GM19099 (cell line): ENCODE measurements around the gene DNALI1.

Experiments used
- POLR2A ChIP-seq: IDR thresholded peaks from 3 replicates; pipeline ENCODE4 v1.6.1; 2011; ENCODE audit warnings: low read depth; ENCODE audit not compliant: insufficient read length; ENCODE audit errors: extremely low read depth

The DNALI1 gene

DNA sequence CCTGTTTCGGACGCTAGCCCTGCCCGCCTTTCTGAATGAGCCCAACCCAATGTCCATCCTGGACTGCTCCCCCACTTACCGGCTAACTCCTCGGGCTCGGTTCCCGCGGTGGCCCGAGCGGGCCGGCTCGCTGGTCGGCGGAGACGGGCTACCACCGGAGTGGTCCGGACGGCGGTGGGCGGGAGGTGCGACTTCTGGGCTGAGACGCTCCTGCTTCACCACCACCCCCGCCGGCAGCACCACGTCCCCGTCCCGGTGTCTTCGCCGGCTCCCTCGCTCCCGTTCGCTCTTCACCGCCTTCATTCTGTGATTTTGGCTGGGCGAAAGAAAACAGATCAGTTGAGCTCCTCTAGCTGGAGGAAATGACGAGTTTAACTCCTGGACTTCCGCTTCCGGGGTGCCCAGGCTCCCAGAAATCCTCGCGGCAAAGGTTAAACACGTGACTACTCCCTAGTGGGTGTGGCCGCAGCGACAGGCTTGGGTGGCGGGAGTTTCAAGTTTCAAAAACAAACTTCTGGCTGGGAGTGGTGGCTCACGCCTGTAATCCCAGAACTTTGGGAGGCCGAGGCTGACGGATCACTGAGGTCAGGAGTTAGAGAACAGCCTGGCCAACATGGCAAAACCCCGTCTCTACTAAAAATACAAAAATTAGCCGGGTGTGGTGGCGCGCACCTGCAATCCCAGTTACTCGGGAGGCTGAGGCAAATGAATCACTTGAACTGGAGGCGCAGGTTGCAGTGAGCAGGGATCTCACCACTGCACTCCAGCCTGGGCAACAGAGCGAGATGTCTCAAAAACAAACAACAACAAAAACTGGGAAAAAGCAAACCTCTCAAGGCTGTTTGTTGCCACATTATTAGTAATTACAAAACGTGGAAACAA, 2.6 kb upstream of the DNALI1 start, which contains the start of gene SNIP1:
TSS of gene SNIP1 (minus strand) at position 367 of the 882 bp plus-strand sequence. CDS start at position 303, 64 bp downstream.
- TF ChIP-seq POLR2A: peak; percentile 83

DNA sequence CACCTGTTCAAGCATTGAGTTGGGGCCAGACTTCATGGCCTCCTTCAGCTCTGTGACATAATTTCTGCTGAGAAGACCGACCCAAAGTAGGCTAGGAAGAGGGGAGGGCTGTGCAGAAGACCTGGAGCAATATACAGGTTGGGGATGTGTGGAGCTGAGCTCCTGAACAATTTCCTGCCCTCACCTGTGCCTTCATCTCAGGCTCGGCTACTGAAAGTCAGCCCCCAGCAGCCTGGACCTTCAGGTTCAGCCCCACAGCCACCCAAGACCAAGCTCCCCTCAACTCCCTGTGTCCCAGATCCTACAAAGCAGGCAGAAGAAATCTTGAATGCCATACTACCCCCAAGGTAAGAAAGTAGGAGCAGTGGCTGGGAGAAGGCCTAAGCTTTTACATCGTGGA, 662 bp downstream of the DNALI1 start:
- no peak for TF ChIP-seq POLR2A

DNA sequence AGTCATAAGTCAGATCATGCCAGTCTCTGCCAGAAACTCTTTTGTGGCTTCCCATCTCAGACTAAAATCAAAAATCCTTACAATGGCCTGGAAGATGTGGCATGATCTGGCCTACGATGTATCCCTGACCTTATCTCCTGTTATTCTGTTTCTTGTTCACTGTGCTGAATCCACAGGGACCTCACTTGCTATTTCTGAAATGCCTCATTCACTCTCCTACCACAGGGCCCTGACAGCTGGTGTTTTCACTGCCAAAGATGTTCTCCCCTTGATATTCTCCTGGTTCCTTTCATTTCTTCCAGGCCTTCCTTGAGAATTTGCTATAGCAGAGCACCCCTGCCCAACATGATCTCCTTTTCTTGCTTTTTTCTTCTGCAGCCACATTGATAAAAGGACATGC, 1.7 kb downstream of the DNALI1 start:
- TF ChIP-seq POLR2A: no peak

DNA sequence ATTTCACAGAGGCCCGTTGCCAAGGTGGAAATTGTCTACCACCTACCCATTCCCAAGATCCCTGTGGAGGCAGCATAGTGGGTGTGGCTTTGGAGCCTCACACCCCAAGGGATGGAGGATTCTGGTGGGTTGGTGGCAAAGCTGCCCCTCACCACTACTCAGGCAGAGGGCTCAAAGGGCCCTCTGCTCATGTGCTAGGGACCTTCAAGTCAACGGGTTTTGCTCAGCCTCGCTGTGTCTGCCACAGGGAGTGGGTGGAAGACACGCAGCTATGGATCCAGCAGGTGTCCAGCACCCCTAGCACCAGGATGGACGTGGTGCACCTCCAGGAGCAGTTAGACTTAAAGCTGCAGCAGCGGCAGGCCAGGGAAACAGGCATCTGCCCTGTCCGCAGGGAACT, 2.3 kb downstream of the DNALI1 start:
- no peak for TF ChIP-seq POLR2A

DNA sequence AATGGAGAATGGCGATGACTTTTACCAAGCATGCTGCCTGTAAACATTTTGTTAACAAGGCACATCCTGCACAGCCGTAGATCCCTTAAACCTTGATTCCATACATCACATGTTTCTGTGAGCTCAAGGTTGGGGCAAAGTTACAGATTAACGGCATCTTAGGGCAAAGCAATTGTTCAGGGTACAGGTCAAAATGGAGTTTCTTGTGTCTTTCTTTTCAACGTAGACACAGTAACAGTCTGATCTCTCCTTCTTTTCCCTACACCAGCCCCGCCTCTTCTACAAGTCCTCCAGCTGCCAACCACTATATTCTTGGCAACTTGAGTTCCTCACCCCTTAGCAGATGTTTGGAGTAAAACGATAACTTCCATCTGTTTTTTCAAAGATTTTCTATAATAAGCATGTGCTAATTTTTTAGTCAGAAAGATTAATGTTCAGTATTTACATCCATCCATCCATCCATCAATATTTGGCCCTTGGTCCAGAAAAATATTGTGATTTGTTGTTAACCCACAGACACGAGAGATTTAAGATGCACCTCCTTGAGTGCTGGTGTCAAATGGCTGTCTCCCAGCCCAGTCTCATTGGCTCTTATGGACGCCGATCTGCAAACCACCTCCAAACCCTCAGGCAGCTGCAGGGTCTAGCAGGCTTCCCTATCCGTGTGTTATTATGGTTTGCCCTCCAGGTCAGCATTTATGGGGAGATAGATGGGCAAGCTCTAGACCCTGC, 3.8 kb downstream of the DNALI1 start:
- TF ChIP-seq POLR2A: no peak

DNA sequence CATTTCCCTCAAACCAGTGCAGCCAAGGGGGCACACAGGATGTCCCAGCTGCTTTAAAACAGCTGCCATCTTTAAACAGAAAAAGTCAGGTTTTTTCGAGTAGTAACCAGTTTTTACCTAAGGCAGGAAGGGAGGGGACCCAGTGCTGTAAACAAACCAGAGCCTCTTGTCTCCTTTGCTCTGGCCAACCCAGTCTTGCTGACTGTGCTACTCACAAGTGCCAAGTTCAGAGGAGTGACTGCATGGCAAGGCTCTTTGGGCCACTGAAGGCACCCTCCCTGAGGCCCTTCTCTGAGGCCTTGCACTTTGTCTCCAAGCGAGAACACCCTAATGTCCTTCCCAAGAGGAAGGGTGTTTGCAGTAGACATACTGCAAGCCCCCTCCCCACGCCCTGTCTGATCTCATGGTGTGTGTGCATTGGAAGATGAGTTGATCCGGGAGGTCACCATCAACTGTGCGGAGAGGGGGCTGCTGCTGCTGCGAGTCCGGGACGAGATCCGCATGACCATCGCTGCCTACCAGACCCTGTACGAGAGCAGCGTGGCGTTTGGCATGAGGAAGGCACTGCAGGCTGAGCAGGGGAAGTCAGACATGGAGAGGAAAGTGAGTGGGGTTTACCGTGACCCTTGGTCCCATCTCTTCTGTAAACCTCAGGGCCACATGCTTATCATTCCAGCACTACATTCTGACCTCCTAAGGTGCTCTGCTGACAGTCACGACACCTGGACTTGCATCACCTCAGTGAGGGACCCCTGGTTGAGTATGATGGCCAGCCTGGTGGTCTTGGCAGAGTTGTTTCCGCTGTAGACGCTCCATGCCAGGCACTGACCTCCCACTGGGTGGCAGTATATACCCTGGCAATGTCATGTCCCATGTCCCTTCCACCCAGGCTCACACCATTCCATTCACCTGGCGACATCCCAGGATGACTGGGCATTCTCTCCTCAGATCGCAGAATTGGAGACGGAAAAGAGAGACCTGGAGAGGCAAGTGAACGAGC, 4.7 kb downstream of the DNALI1 start:
- no peak for TF ChIP-seq POLR2A

DNA sequence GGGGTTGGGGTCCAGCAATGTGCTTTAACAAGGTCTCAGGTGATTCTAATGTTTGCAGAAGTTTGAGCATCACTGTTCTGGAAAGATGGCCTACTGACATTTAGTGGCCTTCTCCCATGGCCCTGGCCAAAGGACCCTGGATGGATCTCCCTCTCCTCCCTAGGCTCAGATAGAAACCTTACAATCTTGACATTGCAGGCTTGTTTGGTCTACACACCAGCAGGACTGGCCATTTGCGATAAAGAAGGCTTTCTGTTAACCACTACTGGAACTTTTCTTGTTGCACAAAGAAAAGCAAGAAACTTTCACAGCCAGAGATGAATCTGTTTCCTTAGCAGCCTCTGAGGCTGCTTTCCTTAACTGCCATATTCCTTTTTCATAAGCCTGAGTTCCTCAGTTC, 6.2 kb downstream of the DNALI1 start:
- TF ChIP-seq POLR2A: no peak

DNA sequence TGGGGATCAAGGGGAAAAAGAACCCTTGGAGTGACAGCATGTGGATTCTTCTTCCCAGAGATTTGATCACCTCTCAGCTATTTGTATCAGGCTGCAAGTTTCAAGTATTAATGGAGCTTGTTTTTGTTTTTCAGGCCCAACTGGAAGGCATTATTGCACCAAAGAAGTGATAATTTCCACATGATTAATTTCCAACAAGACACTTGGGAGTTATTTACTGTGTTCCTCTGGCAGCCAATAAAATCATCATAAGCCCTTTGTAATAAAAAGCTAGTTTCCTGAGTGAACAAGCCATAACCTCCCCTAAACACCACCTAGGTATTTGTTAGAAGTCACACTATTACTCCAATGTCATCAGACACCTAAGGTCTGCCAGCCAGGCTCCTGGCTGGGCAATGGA, 8.2 kb downstream of the DNALI1 start:
- TF ChIP-seq POLR2A: no peak

DNA sequence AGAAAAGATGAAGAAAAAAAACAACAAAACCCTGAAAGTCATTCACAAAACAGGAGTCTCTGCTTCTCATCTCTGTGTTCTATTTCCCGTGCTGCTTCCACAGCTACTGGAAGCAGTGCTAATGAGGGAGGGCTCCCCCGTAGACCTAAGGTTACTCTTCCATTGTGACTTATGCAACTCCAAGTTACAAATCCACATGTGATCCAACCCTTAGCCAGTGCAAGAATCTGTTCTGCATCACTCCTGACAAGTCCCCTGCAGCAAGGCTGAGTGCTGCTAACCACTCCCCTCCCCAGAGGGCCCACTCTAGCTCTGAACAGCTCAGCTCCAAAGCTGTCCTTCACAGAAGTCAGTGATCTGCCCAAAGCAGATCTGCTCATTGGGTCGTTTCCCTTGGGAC, 10.3 kb downstream of the DNALI1 start:
- no peak for TF ChIP-seq POLR2A

DNA sequence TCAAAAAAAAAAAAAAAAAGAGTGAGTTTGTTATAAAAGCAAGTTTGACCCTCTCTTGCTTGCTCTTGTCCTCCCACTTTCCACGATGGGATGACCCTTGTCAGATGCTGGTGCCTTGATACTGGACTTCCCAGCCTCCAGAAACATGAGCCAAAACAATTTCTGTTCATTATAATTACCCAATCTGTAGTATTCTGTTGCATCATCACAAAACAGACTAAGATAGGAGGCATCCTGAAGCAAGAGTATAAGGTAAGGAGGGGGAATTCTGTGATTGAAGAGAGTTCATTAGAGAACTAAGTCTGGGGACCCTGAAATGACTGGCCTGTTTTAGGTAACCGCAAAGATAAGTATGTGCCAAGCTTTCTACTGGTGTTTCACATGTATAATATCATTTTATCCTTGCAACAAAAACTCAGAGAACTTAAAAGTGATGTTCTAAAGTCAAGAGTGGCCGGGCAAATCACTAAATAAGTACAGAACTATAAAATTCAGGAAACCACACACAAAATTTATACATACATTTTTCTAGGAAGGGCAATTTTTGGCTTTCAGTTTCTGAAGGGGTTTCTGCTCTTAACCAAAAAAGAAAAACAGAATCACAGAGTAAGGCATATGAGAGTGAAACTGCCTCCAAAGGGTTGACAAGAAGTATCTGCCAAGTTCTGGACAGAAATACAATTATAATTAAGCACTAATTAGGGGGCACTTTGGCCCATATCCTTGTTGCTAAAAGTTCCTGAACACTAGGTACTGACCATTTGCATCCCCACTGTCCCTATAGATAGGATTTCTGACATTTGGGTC, 14.0 kb downstream of the DNALI1 start:
- TF ChIP-seq POLR2A: no peak

DNA sequence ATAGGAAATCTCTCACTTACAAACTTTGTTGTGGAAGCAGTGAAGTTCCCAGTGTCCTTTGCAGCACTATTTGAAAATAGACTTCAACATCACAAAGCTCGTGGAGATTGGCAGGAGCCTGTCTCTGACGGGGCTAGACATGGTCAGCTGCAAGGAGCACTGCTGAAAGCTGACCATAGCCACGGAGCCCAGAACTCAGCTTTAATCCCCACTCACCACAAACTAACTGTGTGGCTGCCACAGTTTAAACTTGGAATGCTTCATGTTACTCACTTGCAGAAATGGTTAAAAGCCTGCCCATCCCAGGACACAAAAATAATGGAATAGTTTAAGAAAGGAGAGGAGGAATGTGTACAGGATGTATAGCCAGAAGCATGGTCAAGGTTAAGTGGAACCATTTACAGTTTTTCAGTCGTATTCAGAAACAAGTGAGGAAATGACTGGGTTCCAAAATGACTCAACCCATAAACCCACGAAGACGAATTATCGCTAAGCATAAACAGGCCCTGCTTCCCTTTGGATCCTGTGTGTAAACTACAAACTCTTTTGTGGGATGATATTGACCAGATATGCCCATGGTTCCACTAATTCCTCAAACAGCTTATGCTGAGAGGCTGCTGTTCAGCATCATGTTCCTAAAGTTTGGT, 18.2 kb downstream of the DNALI1 start:
- no peak for TF ChIP-seq POLR2A

DNA sequence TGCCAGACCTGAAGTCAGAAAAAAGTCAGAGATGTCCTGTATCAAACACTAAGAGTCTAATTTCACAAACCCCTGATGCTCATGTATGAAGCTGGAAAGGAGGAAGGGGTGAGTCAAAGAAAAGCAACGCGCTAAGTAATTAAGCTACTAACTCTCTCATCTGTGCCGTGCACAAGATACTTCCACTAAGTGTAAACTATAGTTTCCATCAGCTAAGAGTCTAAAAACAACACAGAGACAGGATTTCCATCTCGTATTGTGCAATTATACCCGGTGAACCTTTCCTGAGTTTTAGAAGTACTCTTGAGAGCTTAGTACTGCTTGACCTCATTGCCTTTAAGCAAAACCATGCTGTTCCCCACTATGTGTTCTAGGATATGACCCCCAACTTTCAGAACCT, 19.0 kb downstream of the DNALI1 start:
- no peak for TF ChIP-seq POLR2A

DNA sequence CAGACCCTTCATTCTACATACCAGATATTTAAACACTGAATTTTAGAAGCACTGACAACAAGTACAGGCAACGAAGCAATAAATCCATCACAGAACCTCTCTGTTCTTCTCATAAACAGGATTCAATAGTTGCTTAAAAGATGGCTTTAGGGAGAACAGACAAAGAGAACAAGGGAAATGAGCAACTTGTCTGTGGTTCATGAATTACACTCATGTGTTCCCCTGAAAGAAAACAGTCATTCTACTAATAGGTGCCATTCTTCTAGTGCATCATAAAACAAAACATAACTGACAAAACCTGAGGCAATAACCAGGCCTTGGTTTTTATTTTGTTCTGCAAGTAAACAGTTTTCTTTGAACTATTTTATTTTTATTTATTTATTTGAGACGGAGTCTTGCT, 32.2 kb downstream of the DNALI1 start:
- no peak for TF ChIP-seq POLR2A

DNA sequence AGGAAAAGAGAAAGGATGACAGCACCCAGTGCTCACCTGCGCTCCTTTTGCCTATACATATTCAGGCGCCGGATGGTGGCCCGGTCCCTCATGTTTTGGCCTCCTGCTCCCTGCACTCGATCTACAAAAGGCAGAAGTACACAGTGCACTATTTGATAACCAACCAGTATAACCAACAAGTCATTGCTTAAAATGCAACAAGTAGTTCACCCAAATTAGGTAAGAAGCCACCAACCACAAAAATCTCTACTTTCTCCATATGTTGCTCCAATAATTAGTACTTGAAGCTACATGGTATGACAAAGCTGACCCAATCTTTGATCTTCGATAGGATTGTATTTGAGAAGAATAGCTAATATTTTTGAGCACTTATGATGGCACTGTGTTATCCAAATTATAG, 37.0 kb downstream of the DNALI1 start:
- no peak for TF ChIP-seq POLR2A
